K562 (cell line): ENCODE data around the gene SCUBE2. TPM values are rescaled to one million over a fixed set of nuclear protein-coding genes. Genes with fewer than 3 reads are reported as not detected.

Source experiments
- CC2D1A ChIP-seq: fragments of 450-650 bp; IDR thresholded peaks from 2 replicates; pipeline ENCODE4 v1.6.1; 2017; ENCODE audit warnings: mild to moderate bottlenecking
- CTBP1 ChIP-seq: fragments of 450-650 bp; IDR thresholded peaks from 2 replicates; pipeline ENCODE4 v1.6.1; 2016; ENCODE audit warnings: borderline replicate concordance
- CTCFL ChIP-seq: IDR thresholded peaks from 2 replicates; pipeline ENCODE4 v1.6.1; 2011; ENCODE audit warnings: borderline replicate concordance, low read depth, mild to moderate bottlenecking, moderate library complexity, low read length; ENCODE audit not compliant: insufficient read depth, poor library complexity, severe bottlenecking
- CXXC5 ChIP-seq: fragments of 250-450 bp; sonication (Bioruptor Pico); IDR thresholded peaks from 2 replicates; pipeline ENCODE4 v1.8.0; 2022; ENCODE audit warnings: inconsistent platforms, mild to moderate bottlenecking, moderate library complexity
- HES1 ChIP-seq: fragments of 450-650 bp; IDR thresholded peaks from 2 replicates; pipeline ENCODE4 v1.6.1; 2016; ENCODE audit warnings: low read depth, mild to moderate bottlenecking, moderate library complexity
- KLF1 ChIP-seq: fragments of 450-650 bp; IDR thresholded peaks from 2 replicates; pipeline ENCODE4 v1.6.1; 2016; ENCODE audit warnings: missing genetic modification characterization, missing compliant biosample characterization
- MXI1 ChIP-seq: IDR thresholded peaks from 2 replicates; pipeline ENCODE4 v1.6.1; 2011; ENCODE audit warnings: low read depth, mild to moderate bottlenecking, improper control_type of control experiment, low read length
- NFYB ChIP-seq: IDR thresholded peaks from 2 replicates; pipeline ENCODE4 v1.6.1; 2011; ENCODE audit warnings: mild to moderate bottlenecking, moderate library complexity; ENCODE audit not compliant: insufficient read length; ENCODE audit errors: extremely low read depth
- NONO ChIP-seq, 2 experiments: fragments of 200-400 bp in 1 of 2; fragments of 450-650 bp in 1 of 2; formaldehyde crosslinking in 1 of 2; IDR thresholded peaks; 2 replicates each; pipeline ENCODE4 v1.6.1; 2017; ENCODE audit warnings: low read depth in 2 of 2, mild to moderate bottlenecking in 2 of 2, moderate library complexity in 2 of 2, low read length in 1 of 2
- POLR3A ChIP-seq: IDR thresholded peaks from 2 replicates; pipeline ENCODE4 v1.6.1; 2011; ENCODE audit warnings: borderline replicate concordance, mild to moderate bottlenecking, moderate library complexity; ENCODE audit not compliant: insufficient read length, insufficient read depth; ENCODE audit errors: extremely low read depth
- RERE ChIP-seq: sonication (generic); formaldehyde crosslinking; IDR thresholded peaks from 2 replicates; pipeline ENCODE4 v1.8.0; 2023; ENCODE audit warnings: missing genetic modification reagents, mild to moderate bottlenecking, borderline replicate concordance
- ZNF197 ChIP-seq: fragments of 200-800 bp; sonication (Bioruptor generic); IDR thresholded peaks from 2 replicates; pipeline ENCODE4 v1.6.1; 2016; ENCODE audit warnings: low read depth, missing genetic modification characterization, missing compliant biosample characterization
- ZNF398 ChIP-seq: fragments of 250-450 bp; sonication (Bioruptor Pico); IDR thresholded peaks from 2 replicates; pipeline ENCODE4 v1.8.0; 2021; ENCODE audit warnings: moderate library complexity, mild to moderate bottlenecking, inconsistent platforms
- polyA plus RNA-seq, 8 experiments: library from polyadenylated mRNA; depleted of rRNA in 4 of 8; stranded (reverse) in 5 of 8; unstranded in 3 of 8; fragments of >200 nt; fragmentation: Nextera tagmentation in 2 of 8; fragmentation: Illumina TruSeq in 1 of 8; extraction: Ambion mirVana in 2 of 8; extraction: Trizol in 1 of 8; gene quantifications; 2 replicates each; pipeline versions ENCODE4 v1.2.1 to v1.2.3, GENCODE V29; 2011 to 2014; ENCODE audit warnings: inconsistent platforms in 1 of 8, missing spikeins in 1 of 8
- total RNA-seq, 7 experiments: library from RNA; depleted of rRNA in 6 of 7; stranded (reverse); fragments of >200 nt in 6 of 7; fragmentation: Illumina TruSeq in 2 of 7; extraction: Trizol in 2 of 7; gene quantifications; 2 replicates each; pipeline versions ENCODE4 v1.2.1 to v1.2.3, GENCODE V29; 2011 to 2021; ENCODE audit warnings: low replicate concordance in 1 of 7

Gene SCUBE2
- total and polyA plus RNA-seq, 9 of the 15 experiments (the other 6 are each of a cell fraction or from before 2014, with no cell fraction given) = 0.06 to 0.40 (median 0.07) TPM; not detected in 6

GRCh38 chr11:9003573-9004182 is 87.7 kb downstream of the SCUBE2 start, which contains the start of gene NRIP3 (continued):
- no peak; the same call in 1 of the 2 replicates for TF ChIP-seq RERE (CRISPR knock-in tag)
- peak; percentile 60; the same call in 1 of the 2 replicates for TF ChIP-seq KLF1 (tag)
- TF ChIP-seq MXI1 = no peak
- TF ChIP-seq CXXC5 (CRISPR knock-in tag) = peak; percentile 94
- no peak for TF ChIP-seq POLR3A
- TF ChIP-seq CTCFL = no peak
- peak in 1 of 2 experiments; percentile 91; a peak in 2 of 4 replicates for TF ChIP-seq NONO (IDR thresholded peaks at IDR 0.05; ENCODE audit: low read depth in 2 of 2, low read length in 1 of 2)
- no peak for TF ChIP-seq HES1
- peak; percentile 68; the same call in 1 of the 2 replicates for TF ChIP-seq CTBP1
- peak; percentile 51 for TF ChIP-seq NFYB
- TF ChIP-seq ZNF197 (CRISPR knock-in tag) = no peak
- TF ChIP-seq CC2D1A = no peak
- no peak for TF ChIP-seq ZNF398 (CRISPR knock-in tag)
